Activated CD4-positive, alpha-beta T cell treated with anti-CD3 and anti-CD28 coated beads, Interleukin-2, amount 10 ng/mL, durations not matched to agents 7 days and 5 days (primary cell): ENCODE results near the gene C11orf68. TPM values are rescaled to one million over a fixed set of nuclear protein-coding genes. Genes with fewer than 3 reads are reported as not detected.

Source experiments
- CTCF ChIA-PET: fragments of 350-600 bp; sonication (Branson Sonifier 250); formaldehyde crosslinking; loops from one replicate; lab custom pipeline; 2021; ENCODE audit warnings: antibody characterized with exemption; lab: Charles Lee
- POLR2A ChIA-PET: fragments of 350-600 bp; sonication (Branson Sonifier 250); formaldehyde crosslinking; loops from one replicate; lab custom pipeline; 2021; ENCODE audit warnings: antibody characterized with exemption; lab: Charles Lee
- DNase-seq: peaks from one replicate; pipeline ENCODE4 v3.0.0-alpha.2; 2020
- H3K27ac Mint-ChIP-seq: one replicate; pipeline ENCODE4 v1.8.0; 2021; ENCODE audit warnings: mild to moderate bottlenecking, moderate library complexity, mixed read lengths
- H3K27me3 Mint-ChIP-seq: one replicate; pipeline ENCODE4 v1.8.0; 2021; ENCODE audit warnings: mixed read lengths
- H3K36me3 Mint-ChIP-seq: one replicate; pipeline ENCODE4 v1.8.0; 2021; ENCODE audit warnings: low read depth, mixed read lengths
- H3K4me1 Mint-ChIP-seq: one replicate; pipeline ENCODE4 v1.8.0; 2021; ENCODE audit warnings: mixed read lengths
- H3K4me3 Mint-ChIP-seq: one replicate; pipeline ENCODE4 v1.8.0; 2021; ENCODE audit warnings: mild to moderate bottlenecking, moderate library complexity, mixed read lengths
- H3K9me3 Mint-ChIP-seq: one replicate; pipeline ENCODE4 v1.8.0; 2021; ENCODE audit warnings: mixed read lengths
- total RNA-seq, 2 experiments: library from RNA; stranded (reverse); gene quantifications; one replicate each; pipeline ENCODE4 v1.2.3, GENCODE V29; 2021

The C11orf68 gene
- total RNA-seq, 2 experiments from 2014 or later, result 32.7 to 36.3 TPM

DNA sequence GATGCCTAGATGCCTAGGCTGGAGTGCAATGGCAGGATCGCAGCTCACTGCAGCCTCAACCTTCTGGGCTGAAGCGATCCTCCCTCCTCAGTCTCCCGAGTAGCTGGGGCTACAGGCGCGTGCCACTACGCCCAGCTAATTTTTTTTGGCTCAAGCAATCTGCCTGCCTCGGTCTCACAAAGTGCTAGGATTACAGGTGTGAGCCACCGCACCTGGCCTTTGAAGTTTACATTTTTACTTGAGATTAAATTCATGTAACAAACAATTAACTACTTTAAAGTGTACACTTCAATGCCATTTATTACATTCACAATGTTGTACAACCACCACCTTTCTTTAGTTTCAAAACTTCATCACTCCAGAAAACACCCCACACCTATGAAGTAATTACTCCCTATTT lies 15.1 kb downstream of the C11orf68 start:
- H3K4me1 Mint-ChIP-seq, result peaks cover 19% of the 10 kb centered on the region
- DNase-seq, result no peak
- no peak overlapping the region for H3K27ac Mint-ChIP-seq
- no peak overlapping the region for H3K4me3 Mint-ChIP-seq
- CTCF ChIA-PET, result interaction anchor here (1.1 to 24.0 kb wide), 3 partner anchors 15 to 192 kb away, joined by 3 to 340 read pairs (median 8); partner anchors contain the start of genes CCDC85B, FIBP and KAT5
- H3K27me3 Mint-ChIP-seq, result peaks cover 19% of the 10 kb centered on the region
- no peaks in the 10 kb centered on the region for H3K36me3 Mint-ChIP-seq
- H3K9me3 Mint-ChIP-seq, result no peaks in the 10 kb centered on the region
- POLR2A ChIA-PET, result no interaction called here

DNA sequence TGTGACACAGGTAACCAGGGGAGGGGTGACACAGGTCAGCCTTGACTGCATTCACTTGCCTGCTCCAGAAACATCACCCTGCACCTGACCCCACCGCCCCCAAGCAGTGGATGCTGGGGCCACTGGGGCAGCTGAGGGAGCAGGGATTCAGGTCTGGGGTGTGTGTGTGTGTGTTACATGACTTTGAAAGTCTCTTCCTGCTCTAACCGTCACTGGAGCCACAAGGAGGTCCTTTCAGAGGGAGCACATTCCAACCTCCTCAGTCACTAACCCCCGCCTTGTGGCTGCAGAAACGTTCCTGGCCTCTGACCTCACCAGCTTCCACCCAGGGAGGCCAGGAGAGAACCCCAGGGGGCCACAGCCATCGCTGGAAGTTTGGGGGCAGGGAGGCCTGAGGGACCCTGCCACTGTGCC lies 15.8 kb downstream of the C11orf68 start:
- Mint-ChIP-seq H3K4me1 (peaks cover 19% of the 10 kb centered on the region), H3K4me3 (no peak overlapping the region), H3K27me3 (peaks cover 19% of the 10 kb centered on the region), H3K27ac (no peak overlapping the region), H3K9me3 (no peaks in the 10 kb centered on the region), H3K36me3 (no peaks in the 10 kb centered on the region)
- no peak for DNase-seq
- CTCF ChIA-PET, result interaction anchor here (1.0 to 24.0 kb wide), 5 partner anchors 14 to 265 kb away, joined by 3 to 340 read pairs (median 3); partner anchors contain the start of genes CCDC85B, FIBP, KAT5 and SIPA1
- POLR2A ChIA-PET, result no interaction called here

DNA sequence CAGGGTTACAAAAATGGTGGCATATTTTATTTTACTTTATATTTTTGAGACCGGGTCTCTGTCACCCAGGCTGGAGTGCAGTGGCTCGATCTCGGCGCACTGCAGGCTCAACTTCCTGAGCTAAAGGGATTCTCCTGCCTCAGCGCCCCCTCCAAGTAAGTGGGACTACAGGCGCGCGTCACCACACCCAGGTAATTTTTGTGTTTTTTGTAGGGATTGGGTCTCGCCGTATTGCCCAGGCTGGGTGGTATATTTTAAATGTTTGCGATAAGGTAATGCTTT lies 18.0 kb downstream of the C11orf68 start:
- Mint-ChIP-seq H3K27ac (peak overlapping the region; percentile 68), H3K9me3 (no peaks in the 10 kb centered on the region), H3K27me3 (peaks cover 12% of the 10 kb centered on the region), H3K4me1 (peaks cover 28% of the 10 kb centered on the region), H3K4me3 (peak overlapping the region; percentile 56), H3K36me3 (no peaks in the 10 kb centered on the region)
- POLR2A ChIA-PET, result interaction anchor here (0.6 to 0.9 kb wide), 2 partner anchors 11 to 12 kb away, joined by 3 to 5 read pairs; partner anchors contain the start of genes CCDC85B and FIBP
- DNase-seq, result no peak
- CTCF ChIA-PET, result interaction anchor here (0.7 to 24.0 kb wide), 11 partner anchors 8 to 189 kb away, joined by 3 to 340 read pairs (median 5); partner anchors contain the start of genes CCDC85B, FIBP and KAT5

DNA sequence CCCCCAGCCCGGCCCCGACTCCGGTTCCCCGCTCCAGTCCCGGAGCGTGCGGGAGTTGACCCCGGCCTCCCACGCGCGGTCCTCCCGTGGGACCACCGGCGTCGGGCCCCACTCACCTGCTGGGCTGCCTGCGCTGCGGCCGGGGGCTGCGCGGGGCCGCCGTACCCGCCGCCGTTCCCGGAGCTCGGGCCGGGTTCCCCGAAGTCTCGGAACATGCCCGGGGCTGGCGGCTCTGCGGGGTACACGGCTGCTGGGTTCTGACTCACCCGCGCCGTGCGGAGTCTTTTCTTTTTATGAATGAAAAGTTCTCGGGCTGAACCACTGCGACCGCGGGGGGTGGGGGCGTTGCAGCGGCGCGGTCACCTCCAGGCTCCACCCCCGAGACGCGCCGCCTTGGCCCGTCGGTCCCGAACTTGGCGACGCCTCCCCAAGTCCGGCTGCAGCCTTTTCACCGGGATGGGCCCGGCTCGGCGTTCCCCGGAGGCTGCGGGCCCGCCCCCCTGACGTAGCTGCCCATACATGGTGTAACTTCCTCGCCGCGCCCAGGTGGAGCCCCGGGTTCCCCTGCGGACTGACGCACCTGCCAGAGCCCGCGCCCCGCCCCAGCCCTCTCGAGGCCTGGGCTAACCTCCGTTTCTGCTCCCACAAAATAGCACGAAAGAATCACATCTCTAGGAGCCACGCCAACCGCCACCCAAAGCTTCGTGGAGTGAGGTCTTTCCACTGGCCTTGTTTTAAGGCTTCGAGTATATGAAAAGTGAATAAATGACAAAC lies 18.6 kb downstream of the C11orf68 start, which contains the start of gene FOSL1:
Gene FOSL1 (minus strand): TSS at position 264 of the 774 bp plus-strand sequence. CDS start 49 bp downstream, at position 215.
- ChIA-PET POLR2A (interaction anchor here (0.6 to 0.9 kb wide), 2 partner anchors 10 to 12 kb away, joined by 3 to 5 read pairs; partner anchors contain the start of genes CCDC85B and FIBP), CTCF (interaction anchor here (0.7 to 24.0 kb wide), 9 partner anchors 9 to 81 kb away, joined by 3 to 340 read pairs (median 5); partner anchors contain the start of genes CCDC85B and FIBP)
- H3K4me3 Mint-ChIP-seq, result peak within 1 kb of the TSS; percentile 63
- H3K36me3 Mint-ChIP-seq, result no peaks in the 10 kb centered on the region
- peaks cover 11% of the 10 kb centered on the region for H3K27me3 Mint-ChIP-seq
- peaks cover 33% of the 10 kb centered on the region for H3K4me1 Mint-ChIP-seq
- peak within 1 kb of the TSS; percentile 75 for H3K27ac Mint-ChIP-seq
- peak; percentile 93 for DNase-seq
- H3K9me3 Mint-ChIP-seq, result no peaks in the 10 kb centered on the region

DNA sequence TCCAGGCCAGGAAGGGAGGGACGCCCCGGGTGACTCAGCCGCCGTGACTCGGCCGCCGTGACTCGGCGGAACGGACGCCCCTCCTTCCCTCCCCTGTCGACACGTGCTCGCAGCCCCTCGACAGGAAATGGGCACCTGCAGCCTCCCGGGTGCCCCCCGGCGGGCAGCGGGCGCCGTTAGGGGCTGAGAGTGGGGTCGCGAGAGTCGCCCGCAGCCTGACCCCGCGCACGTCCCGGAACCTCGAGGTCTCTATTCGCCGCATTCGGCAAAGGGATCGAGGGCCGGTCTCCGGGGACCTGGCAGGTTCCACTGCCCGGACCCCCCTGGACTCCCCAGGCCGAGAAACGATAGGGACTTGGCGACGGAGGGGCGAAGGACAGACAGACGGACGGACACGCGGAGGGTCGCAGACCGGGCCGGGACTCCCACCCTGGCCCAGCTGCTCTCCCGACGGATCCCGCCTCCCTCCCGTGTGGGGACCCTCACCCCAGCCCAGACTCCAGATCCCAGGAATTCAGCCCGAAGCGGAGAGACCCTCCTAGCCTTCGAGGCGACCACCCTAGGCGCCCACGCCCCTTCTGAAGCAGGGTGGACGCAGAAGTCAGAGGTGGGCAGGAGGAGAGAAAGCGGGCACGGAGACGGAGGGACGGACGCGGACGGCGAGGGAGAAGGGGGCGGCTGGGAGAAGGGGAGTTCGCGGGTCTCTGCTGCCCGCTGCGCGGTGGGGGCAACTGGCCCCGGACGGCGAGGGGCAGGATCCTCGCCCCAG lies 19.3 kb downstream of the C11orf68 start:
- ChIA-PET POLR2A (no interaction called here), CTCF (interaction anchor here (1.3 to 24.2 kb wide), 4 partner anchors 11 to 48 kb away, joined by 3 to 590 read pairs (median 172); partner anchors contain the start of genes CCDC85B, CFL1, CTSW and EFEMP2)
- Mint-ChIP-seq H3K4me1 (peaks cover 36% of the 10 kb centered on the region), H3K27ac (peak overlapping the region; percentile 75), H3K27me3 (peaks cover 11% of the 10 kb centered on the region), H3K9me3 (no peaks in the 10 kb centered on the region), H3K36me3 (no peaks in the 10 kb centered on the region), H3K4me3 (peak overlapping the region; percentile 63)
- DNase-seq, result peak; percentile 49

DNA sequence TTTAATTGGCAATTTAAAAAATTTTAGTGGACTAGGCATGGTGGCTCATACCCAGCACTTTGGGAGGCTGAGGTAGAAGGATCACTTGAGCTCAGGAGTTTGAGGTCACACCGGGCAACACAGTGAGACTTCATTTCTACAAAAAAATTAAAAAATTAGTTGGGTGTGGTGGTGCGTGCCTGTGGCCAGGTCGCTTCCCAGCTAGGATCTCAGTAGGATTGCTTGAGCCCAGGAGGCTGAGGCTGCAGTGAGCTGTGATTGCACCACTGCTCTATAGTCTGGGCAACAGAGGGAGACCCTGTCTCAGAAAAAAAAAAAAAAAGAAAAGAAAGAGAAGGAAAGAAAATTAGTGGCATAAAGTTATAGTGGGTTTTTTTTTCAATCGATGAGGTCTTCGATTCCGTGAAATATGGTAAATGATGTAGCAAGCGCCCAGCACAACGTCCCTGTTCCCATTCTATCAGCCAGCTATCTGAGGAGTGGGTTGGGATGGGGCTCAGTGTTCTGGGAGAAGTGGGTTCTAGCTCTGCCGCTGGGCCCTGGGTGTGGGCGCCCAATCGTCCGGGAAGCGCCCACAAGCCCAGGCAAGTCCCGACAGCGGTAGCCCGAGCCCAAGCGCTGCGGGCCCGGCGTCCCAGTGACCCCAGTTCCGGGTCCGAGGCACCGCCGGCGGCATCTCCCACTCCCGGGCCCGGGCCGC lies 20.1 kb downstream of the C11orf68 start:
- H3K4me1 Mint-ChIP-seq, result peaks cover 42% of the 10 kb centered on the region
- H3K36me3 Mint-ChIP-seq, result no peaks in the 10 kb centered on the region

DNA sequence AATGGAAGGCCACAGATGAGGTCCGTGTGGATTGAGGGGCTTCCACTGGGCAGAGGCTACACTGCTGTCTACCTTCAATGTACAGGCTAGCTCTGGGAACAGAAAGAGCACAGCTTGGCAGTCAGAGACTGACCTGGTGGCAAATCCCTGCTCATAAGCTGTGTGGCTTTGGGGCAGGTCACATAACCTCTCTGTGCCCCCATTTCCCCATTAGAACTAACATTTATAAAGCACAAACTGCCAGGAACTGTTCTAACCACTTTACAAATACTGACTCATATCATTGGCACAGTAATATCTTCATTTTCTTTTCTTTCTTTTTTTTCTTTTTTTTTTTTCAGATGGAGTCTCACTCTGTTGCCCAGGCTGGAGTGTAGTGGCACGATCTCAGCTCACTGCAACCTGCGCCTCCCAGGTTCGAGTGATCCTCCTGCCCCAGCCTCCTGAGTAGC lies 21.8 kb downstream of the C11orf68 start:
- Mint-ChIP-seq H3K36me3 (peaks cover 5% of the 10 kb centered on the region), H3K27me3 (peaks cover under 1% of the 10 kb centered on the region), H3K4me1 (peaks cover 55% of the 10 kb centered on the region), H3K9me3 (no peaks in the 10 kb centered on the region), H3K4me3 (no peak overlapping the region), H3K27ac (peak overlapping the region; percentile 41)
- ChIA-PET POLR2A (no interaction called here), CTCF (interaction anchor here (24.0 to 24.2 kb wide), 2 partner anchors 8 to 27 kb away, joined by 340 to 590 read pairs; partner anchors contain the start of genes CCDC85B, CFL1, CTSW and EFEMP2)
- DNase-seq, result no peak

More for the DNA sequence above, 20.1 kb downstream of the C11orf68 start:
- no peaks in the 10 kb centered on the region for H3K9me3 Mint-ChIP-seq
- peak overlapping the region; percentile 62 for H3K27ac Mint-ChIP-seq
- POLR2A ChIA-PET, result no interaction called here
- DNase-seq, result no peak
- peaks cover 8% of the 10 kb centered on the region for H3K27me3 Mint-ChIP-seq
- CTCF ChIA-PET, result interaction anchor here (0.9 to 24.2 kb wide), 4 partner anchors 10 to 47 kb away, joined by 3 to 590 read pairs (median 172); partner anchors contain the start of genes CCDC85B, CFL1, CTSW and EFEMP2
- peak overlapping the region; percentile 69 for H3K4me3 Mint-ChIP-seq

DNA sequence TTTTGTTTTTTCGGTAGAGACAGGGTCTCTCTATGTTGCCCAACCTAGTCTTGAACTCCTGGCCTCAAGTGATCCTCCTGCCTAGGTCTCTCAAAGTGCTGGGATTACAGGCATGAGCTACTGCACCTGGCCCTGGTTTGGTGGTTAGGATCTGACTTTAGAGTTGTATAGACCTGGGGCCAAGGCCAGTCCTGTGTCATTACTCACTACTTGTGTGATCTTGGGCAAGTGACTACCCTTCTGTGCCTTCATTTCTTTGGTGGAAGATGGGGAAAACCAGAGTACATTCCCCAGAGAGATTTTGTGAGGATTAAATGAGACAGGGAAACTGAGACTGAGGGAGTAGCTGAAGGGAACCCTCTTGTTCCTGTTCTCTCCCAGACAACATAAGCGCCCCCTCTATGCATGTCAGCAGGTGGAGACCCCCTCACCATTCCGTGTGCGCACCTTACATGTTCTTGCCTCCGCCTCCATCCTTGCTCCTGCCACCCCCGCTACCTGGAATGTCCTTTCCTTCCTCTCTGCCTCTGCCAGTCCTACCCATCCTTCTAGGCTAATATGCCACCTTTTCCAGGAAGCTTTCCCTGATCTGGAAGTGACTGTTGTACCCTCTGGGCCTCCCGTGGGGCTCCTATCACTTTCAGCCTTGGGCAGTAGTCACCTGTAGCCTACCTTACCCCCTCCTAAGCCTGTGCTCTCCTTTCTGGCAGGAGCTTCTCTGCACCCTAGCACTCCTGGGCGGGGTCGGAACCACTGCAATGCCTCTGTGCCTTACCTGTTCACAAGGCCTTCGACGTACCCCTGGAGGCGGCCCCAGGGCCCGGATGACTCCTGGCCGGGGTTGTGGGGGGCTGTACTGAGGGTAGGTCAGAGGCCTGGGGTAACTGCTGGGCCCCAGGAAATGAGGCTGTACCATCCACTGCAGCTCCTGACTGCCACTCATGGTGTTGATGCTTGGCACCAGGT lies 22.5 kb downstream of the C11orf68 start:
- no peak overlapping the region for H3K4me3 Mint-ChIP-seq
- no peaks in the 10 kb centered on the region for H3K27me3 Mint-ChIP-seq
- H3K36me3 Mint-ChIP-seq, result peaks cover 5% of the 10 kb centered on the region
- no peaks in the 10 kb centered on the region for H3K9me3 Mint-ChIP-seq
- POLR2A ChIA-PET, result no interaction called here
- CTCF ChIA-PET, result interaction anchor here (1.1 to 24.2 kb wide), 3 partner anchors 7 to 27 kb away, joined by 6 to 590 read pairs (median 340); partner anchors contain the start of genes CCDC85B, CFL1, CTSW and EFEMP2
- H3K27ac Mint-ChIP-seq, result peak overlapping the region; percentile 6
- DNase-seq, result no peak
- peaks cover 53% of the 10 kb centered on the region for H3K4me1 Mint-ChIP-seq

DNA sequence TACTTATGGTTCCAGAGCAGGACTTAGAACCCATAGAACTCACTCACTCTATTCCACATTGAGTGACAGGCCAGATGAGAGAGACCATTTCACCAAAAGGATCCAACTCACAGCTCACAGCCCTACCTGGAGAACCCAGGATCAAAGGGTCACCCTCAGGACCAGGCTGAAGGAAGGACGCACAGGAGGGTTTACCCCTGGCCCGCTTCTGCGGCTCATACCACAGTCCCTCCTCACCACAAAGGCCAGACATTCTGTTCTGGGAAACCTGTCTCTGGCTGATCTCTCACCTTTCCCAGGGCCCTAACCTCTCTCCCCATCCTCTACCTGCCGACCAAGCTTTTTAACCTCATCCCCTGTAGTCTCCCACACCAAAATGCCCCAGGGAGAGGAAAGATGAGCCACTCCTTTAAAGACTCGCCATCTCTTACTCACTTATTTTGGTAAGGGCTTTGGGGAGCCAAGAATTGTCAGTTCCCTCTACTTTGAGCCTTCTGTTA lies 23.3 kb downstream of the C11orf68 start:
- H3K4me1 Mint-ChIP-seq, result peaks cover 46% of the 10 kb centered on the region
- H3K27ac Mint-ChIP-seq, result peak overlapping the region; percentile 50
- peak overlapping the region; percentile 37 for H3K4me3 Mint-ChIP-seq
- H3K9me3 Mint-ChIP-seq, result no peaks in the 10 kb centered on the region
- ChIA-PET CTCF (interaction anchor here (1.1 to 24.2 kb wide), 3 partner anchors 7 to 26 kb away, joined by 6 to 590 read pairs (median 340); partner anchors contain the start of genes CCDC85B, CFL1, CTSW and EFEMP2), POLR2A (no interaction called here)
- peaks cover 5% of the 10 kb centered on the region for H3K36me3 Mint-ChIP-seq
- no peaks in the 10 kb centered on the region for H3K27me3 Mint-ChIP-seq
- no peak for DNase-seq

DNA sequence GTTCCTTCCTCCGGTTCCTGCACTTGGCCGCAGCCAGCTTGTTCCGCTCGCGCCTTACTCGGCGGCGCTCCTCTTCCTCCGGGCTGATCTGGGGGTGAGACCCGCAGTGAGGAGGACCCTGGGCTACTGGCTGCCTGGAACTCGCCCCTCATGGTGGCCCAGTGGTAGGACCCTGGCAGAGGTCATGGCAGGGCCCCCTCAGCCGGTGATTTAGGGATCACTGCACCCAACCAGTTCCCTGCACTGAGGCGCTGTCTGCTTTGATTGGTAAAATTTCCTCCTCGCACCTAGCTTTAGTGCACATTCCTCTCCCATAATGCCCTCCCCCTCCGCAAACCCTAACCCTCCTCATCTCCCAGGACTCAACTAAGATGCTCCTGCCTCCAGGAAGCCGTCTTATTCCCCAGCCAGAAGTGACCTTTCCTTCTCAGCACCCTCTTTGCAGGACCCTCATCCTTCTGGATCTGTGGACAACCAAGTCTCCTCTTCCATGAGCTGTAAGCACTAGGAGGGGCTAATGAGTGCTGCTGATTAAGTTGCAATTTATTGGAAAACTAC lies 24.7 kb downstream of the C11orf68 start:
- Mint-ChIP-seq H3K4me3 (peak overlapping the region; percentile 90), H3K27me3 (no peaks in the 10 kb centered on the region), H3K4me1 (peaks cover 58% of the 10 kb centered on the region), H3K9me3 (no peaks in the 10 kb centered on the region), H3K36me3 (peaks cover 5% of the 10 kb centered on the region), H3K27ac (peak overlapping the region; percentile 87)
- ChIA-PET CTCF (interaction anchor here (0.6 to 24.2 kb wide), 7 partner anchors 9 to 189 kb away, joined by 3 to 590 read pairs (median 3); partner anchors contain the start of genes C11orf68, CFL1, CTSW and EFEMP2), POLR2A (interaction anchor here (0.7 to 1.0 kb wide), 3 partner anchors 33 to 175 kb away, joined by 3 to 6 read pairs (median 5); partner anchors contain the start of gene CFL1)
- DNase-seq, result peak; percentile 54
